Measurements from ENCODE around the gene GPR132. TPM values are rescaled to one million over a fixed set of nuclear protein-coding genes. Genes with fewer than 3 reads are reported as not detected.

GPR132 gene
- total RNA-seq, 1 experiment from 2014 or later = 0.10 TPM

DNA sequence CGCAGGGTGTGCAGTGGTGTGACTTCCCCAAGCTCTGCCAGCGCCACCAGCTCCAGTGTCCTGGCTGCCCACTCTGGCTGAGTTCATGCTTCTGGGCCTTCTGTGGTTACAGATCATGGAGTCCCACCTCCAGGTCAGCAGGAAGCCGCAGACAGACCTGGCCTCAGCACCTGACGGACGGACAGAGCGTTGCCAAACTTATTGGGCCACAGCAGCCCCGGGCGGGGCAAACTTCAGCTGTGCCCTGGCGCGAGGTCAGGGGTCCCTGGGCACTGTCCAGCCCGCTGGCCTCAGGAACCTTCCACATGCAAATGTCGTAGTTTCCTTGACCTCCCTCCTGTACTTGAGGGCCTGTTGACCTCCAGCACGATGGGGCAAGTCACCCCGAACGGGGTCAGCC, 11.2 kb downstream of the GPR132 start:
- no peaks in the 10 kb centered on the region for H3K36me3 ChIP-seq (ENCODE audit: control insufficient read depth in 1 of 2, insufficient read depth in 2 of 2, low read length in 2 of 2)

More for the DNA sequence above, 11.2 kb downstream of the GPR132 start:
- ChIA-PET CTCF (no interaction called here), RAD21 (ENCODE audit: low non-redundant PET in 1 of 2, low total read pairs in 2 of 2, uncharacterized antibody in 2 of 2, unreplicated experiment in 2 of 2) (interaction anchor here in 1 of 2 experiments (0.5 kb wide), 1 partner anchor 311 kb away, joined by 6 read pairs; no protein-coding TSS in a partner anchor), POLR2A (no interaction called here)
- H3K9me3 ChIP-seq (ENCODE audit: control insufficient read depth in 1 of 2, insufficient read depth in 1 of 2, low read depth in 1 of 2, low read length in 2 of 2) = no peaks in the 10 kb centered on the region
- H3K79me2 ChIP-seq (ENCODE audit: insufficient read depth, low read length) = no peaks in the 10 kb centered on the region
- no peak overlapping the region for H3K4me3 ChIP-seq (replicated peaks in 1 of 2; ENCODE audit: low read depth in 1 of 2, low read length in 2 of 2)
- TF ChIP-seq, protein P1, sequence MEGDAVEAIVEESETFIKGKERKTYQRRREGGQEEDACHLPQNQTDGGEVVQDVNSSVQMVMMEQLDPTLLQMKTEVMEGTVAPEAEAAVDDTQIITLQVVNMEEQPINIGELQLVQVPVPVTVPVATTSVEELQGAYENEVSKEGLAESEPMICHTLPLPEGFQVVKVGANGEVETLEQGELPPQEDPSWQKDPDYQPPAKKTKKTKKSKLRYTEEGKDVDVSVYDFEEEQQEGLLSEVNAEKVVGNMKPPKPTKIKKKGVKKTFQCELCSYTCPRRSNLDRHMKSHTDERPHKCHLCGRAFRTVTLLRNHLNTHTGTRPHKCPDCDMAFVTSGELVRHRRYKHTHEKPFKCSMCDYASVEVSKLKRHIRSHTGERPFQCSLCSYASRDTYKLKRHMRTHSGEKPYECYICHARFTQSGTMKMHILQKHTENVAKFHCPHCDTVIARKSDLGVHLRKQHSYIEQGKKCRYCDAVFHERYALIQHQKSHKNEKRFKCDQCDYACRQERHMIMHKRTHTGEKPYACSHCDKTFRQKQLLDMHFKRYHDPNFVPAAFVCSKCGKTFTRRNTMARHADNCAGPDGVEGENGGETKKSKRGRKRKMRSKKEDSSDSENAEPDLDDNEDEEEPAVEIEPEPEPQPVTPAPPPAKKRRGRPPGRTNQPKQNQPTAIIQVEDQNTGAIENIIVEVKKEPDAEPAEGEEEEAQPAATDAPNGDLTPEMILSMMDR (IDR thresholded peaks at IDR 0.05 in 2 of 3, conservative IDR thresholded peaks at IDR 0.05 in 1 of 3; ENCODE audit: borderline replicate concordance in 1 of 3, insufficient read depth in 1 of 3, low read depth in 2 of 3, low read length in 2 of 3) = no peak
- no peak for TF ChIP-seq CEBPB (IDR thresholded peaks at IDR 0.05; ENCODE audit: low read depth)
- TF ChIP-seq POLR2AphosphoS5 (IDR thresholded peaks at IDR 0.05; ENCODE audit: low read depth, low read length) = no peak
- TF ChIP-seq, protein P2, sequence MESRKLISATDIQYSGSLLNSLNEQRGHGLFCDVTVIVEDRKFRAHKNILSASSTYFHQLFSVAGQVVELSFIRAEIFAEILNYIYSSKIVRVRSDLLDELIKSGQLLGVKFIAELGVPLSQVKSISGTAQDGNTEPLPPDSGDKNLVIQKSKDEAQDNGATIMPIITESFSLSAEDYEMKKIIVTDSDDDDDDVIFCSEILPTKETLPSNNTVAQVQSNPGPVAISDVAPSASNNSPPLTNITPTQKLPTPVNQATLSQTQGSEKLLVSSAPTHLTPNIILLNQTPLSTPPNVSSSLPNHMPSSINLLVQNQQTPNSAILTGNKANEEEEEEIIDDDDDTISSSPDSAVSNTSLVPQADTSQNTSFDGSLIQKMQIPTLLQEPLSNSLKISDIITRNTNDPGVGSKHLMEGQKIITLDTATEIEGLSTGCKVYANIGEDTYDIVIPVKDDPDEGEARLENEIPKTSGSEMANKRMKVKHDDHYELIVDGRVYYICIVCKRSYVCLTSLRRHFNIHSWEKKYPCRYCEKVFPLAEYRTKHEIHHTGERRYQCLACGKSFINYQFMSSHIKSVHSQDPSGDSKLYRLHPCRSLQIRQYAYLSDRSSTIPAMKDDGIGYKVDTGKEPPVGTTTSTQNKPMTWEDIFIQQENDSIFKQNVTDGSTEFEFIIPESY (IDR thresholded peaks at IDR 0.05; ENCODE audit: extremely low read depth, insufficient replicate concordance, low read length) = no peak
- TF ChIP-seq, protein P3, sequence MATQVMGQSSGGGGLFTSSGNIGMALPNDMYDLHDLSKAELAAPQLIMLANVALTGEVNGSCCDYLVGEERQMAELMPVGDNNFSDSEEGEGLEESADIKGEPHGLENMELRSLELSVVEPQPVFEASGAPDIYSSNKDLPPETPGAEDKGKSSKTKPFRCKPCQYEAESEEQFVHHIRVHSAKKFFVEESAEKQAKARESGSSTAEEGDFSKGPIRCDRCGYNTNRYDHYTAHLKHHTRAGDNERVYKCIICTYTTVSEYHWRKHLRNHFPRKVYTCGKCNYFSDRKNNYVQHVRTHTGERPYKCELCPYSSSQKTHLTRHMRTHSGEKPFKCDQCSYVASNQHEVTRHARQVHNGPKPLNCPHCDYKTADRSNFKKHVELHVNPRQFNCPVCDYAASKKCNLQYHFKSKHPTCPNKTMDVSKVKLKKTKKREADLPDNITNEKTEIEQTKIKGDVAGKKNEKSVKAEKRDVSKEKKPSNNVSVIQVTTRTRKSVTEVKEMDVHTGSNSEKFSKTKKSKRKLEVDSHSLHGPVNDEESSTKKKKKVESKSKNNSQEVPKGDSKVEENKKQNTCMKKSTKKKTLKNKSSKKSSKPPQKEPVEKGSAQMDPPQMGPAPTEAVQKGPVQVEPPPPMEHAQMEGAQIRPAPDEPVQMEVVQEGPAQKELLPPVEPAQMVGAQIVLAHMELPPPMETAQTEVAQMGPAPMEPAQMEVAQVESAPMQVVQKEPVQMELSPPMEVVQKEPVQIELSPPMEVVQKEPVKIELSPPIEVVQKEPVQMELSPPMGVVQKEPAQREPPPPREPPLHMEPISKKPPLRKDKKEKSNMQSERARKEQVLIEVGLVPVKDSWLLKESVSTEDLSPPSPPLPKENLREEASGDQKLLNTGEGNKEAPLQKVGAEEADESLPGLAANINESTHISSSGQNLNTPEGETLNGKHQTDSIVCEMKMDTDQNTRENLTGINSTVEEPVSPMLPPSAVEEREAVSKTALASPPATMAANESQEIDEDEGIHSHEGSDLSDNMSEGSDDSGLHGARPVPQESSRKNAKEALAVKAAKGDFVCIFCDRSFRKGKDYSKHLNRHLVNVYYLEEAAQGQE (IDR thresholded peaks at IDR 0.05; ENCODE audit: low read depth) = no peak
- TF ChIP-seq ZFX (IDR thresholded peaks at IDR 0.05) = no peak
- no peak for TF ChIP-seq TCF7L2 (IDR thresholded peaks at IDR 0.05; ENCODE audit: borderline replicate concordance, extremely low read depth, insufficient read depth, insufficient read length)
- no peak for TF ChIP-seq POLR2A (IDR thresholded peaks at IDR 0.05; ENCODE audit: borderline replicate concordance, extremely low read depth, insufficient read depth, insufficient read length)
- no peak for TF ChIP-seq SRF (IDR thresholded peaks at IDR 0.05; ENCODE audit: low read depth)
- no peak for TF ChIP-seq SIN3A (IDR thresholded peaks at IDR 0.05; ENCODE audit: low read depth)
- TF ChIP-seq, protein P4, sequence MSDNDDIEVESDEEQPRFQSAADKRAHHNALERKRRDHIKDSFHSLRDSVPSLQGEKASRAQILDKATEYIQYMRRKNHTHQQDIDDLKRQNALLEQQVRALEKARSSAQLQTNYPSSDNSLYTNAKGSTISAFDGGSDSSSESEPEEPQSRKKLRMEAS (IDR thresholded peaks at IDR 0.05) = no peak
- TF ChIP-seq, protein P5, sequence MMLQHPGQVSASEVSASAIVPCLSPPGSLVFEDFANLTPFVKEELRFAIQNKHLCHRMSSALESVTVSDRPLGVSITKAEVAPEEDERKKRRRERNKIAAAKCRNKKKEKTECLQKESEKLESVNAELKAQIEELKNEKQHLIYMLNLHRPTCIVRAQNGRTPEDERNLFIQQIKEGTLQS (IDR thresholded peaks at IDR 0.05) = no peak
- no peak for TF ChIP-seq SP1 (IDR thresholded peaks at IDR 0.05; ENCODE audit: low read depth)
- TF ChIP-seq EZH2phosphoT487 (IDR thresholded peaks at IDR 0.05; ENCODE audit: borderline replicate concordance) = no peak
- TF ChIP-seq FOSL1 (IDR thresholded peaks at IDR 0.05; ENCODE audit: low read depth) = no peak
- H3K4me2 ChIP-seq (ENCODE audit: low read length) = no peak overlapping the region
- no peaks in the 10 kb centered on the region for H4K20me1 ChIP-seq (ENCODE audit: insufficient read depth)
- no TSS peak for BruUV-seq (replicated peaks)
- DNase-seq (ENCODE audit: low read depth, low spot score) (no peak), ATAC-seq (no peak)
- H3K9ac ChIP-seq (ENCODE audit: low read length) = no peak overlapping the region
- intact Hi-C loops (cut with micrococcal nuclease) = no loop called here
- H3K9me2 ChIP-seq (ENCODE audit: insufficient read depth) = no peaks in the 10 kb centered on the region
- H3K27ac ChIP-seq (ENCODE audit: low read depth, low read length) = no peak overlapping the region
- peaks cover 10 to 14% of the 10 kb centered on the region in 2 experiments for H3K4me1 ChIP-seq (ENCODE audit: control insufficient read depth in 1 of 2, insufficient read depth in 2 of 2, low read length in 2 of 2)
- H2AFZ ChIP-seq (ENCODE audit: low read depth, low read length, poor library complexity, severe bottlenecking) = no peak overlapping the region
- H3K27me3 ChIP-seq (ENCODE audit: insufficient read depth, low read length) = no peaks in the 10 kb centered on the region
